CD14-positive monocyte (primary cell): ENCODE results near the gene KLHDC10. TPM values are rescaled to one million over a fixed set of nuclear protein-coding genes. Genes with fewer than 3 reads are reported as not detected.

Source experiments
- DNase-seq, 3 donors: peaks; one replicate each; pipeline ENCODE4 v3.0.0-alpha.2; 2011 to 2022
- H2AFZ ChIP-seq: 2 replicates; pipeline ENCODE4 v1.6.0; 2012; ENCODE audit warnings: mild to moderate bottlenecking, low read depth, low read length, inconsistent platforms; ENCODE audit not compliant: insufficient read depth, poor library complexity, severe bottlenecking
- H3K27ac ChIP-seq, 2 donors: 1 replicate in 1 of 2; 2 replicates in 1 of 2; pipeline ENCODE4 v1.5.1; 2012 to 2013; ENCODE audit warnings: low read length in 2 of 2, control low read depth in 1 of 2, inconsistent platforms in 1 of 2, low read depth in 1 of 2, mild to moderate bottlenecking in 1 of 2
- H3K27me3 ChIP-seq, 2 donors: one replicate each; pipeline versions ENCODE4 v1.6.0 to v1.6.1; 2011 to 2013; ENCODE audit warnings: low read length in 2 of 2; ENCODE audit not compliant: control insufficient read depth in 2 of 2, insufficient read depth in 2 of 2
- H3K36me3 ChIP-seq, 2 donors: replicated peaks in 1 of 2; 1 replicate in 1 of 2; 2 replicates in 1 of 2; pipeline versions ENCODE4 v1.5.1 to v1.6.1; 2012 to 2013; ENCODE audit warnings: low read length in 2 of 2, control low read depth in 1 of 2, inconsistent platforms in 1 of 2, mild to moderate bottlenecking in 1 of 2; ENCODE audit not compliant: insufficient read depth in 2 of 2, control insufficient read depth in 1 of 2
- H3K4me1 ChIP-seq, 2 donors: 1 replicate in 1 of 2; 2 replicates in 1 of 2; pipeline versions ENCODE4 v1.5.1 to v1.6.1; 2012 to 2013; ENCODE audit warnings: low read length in 2 of 2, control low read depth in 1 of 2, inconsistent platforms in 1 of 2, mild to moderate bottlenecking in 1 of 2, moderate library complexity in 1 of 2; ENCODE audit not compliant: insufficient read depth in 2 of 2, control insufficient read depth in 1 of 2
- H3K4me2 ChIP-seq: replicated peaks from 2 replicates; pipeline ENCODE3; 2012; ENCODE audit warnings: low read length, moderate library complexity, mild to moderate bottlenecking; ENCODE audit not compliant: poor library complexity, severe bottlenecking; ENCODE audit errors: extremely low read depth
- H3K4me3 ChIP-seq, 3 experiments: fragments of 200-600 bp in 1 of 3; sonication (generic) in 1 of 3; replicated peaks in 1 of 3; 1 replicate in 2 of 3; 2 replicates in 1 of 3; pipeline ENCODE4 v1.5.1; 2011 to 2013; ENCODE audit warnings: low read length in 3 of 3, mild to moderate bottlenecking in 3 of 3, control low read depth in 2 of 3, low read depth in 2 of 3, inconsistent platforms in 1 of 3, moderate library complexity in 1 of 3
- H3K79me2 ChIP-seq: 2 replicates; pipeline ENCODE4 v1.6.0; 2012; ENCODE audit warnings: mild to moderate bottlenecking, control low read depth, inconsistent platforms, low read length, moderate library complexity; ENCODE audit not compliant: insufficient read depth
- H3K9ac ChIP-seq: 2 replicates; pipeline ENCODE4 v1.6.0; 2017; ENCODE audit warnings: low read length, mild to moderate bottlenecking; ENCODE audit not compliant: insufficient read depth, poor library complexity, severe bottlenecking
- H3K9me3 ChIP-seq, 2 donors: replicated peaks in 1 of 2; 1 replicate in 1 of 2; 2 replicates in 1 of 2; pipeline versions ENCODE4 v1.5.1 to v1.6.1; 2012 to 2013; ENCODE audit warnings: low read length in 2 of 2, control low read depth in 1 of 2; ENCODE audit not compliant: control insufficient read depth in 1 of 2, insufficient read depth in 1 of 2
- H4K20me1 ChIP-seq: 2 replicates; pipeline ENCODE4 v1.6.0; 2012; ENCODE audit warnings: mild to moderate bottlenecking, low read length, control low read depth, moderate library complexity; ENCODE audit not compliant: insufficient read depth
- H3K27ac Mint-ChIP-seq, 7 donors: one replicate each; pipeline ENCODE4 v1.8.0; 2020; ENCODE audit warnings: mild to moderate bottlenecking in 7 of 7, mixed read lengths in 7 of 7, moderate library complexity in 6 of 7, inconsistent platforms in 2 of 7
- H3K27me3 Mint-ChIP-seq, 3 donors: one replicate each; pipeline ENCODE4 v1.8.0; 2021 to 2022; ENCODE audit warnings: low read depth in 3 of 3, mild to moderate bottlenecking in 3 of 3, mixed read lengths in 3 of 3, moderate library complexity in 3 of 3, inconsistent platforms in 1 of 3
- H3K36me3 Mint-ChIP-seq, 2 donors: one replicate each; pipeline ENCODE4 v1.8.0; 2020; ENCODE audit warnings: mixed read lengths in 2 of 2, inconsistent platforms in 1 of 2, mild to moderate bottlenecking in 1 of 2
- H3K4me1 Mint-ChIP-seq: one replicate; pipeline ENCODE4 v1.8.0; 2020; ENCODE audit warnings: mild to moderate bottlenecking, mixed read lengths
- H3K4me3 Mint-ChIP-seq, 2 donors: one replicate each; pipeline ENCODE4 v1.8.0; 2020; ENCODE audit warnings: mild to moderate bottlenecking in 2 of 2, mixed read lengths in 2 of 2, moderate library complexity in 1 of 2
- H3K9me3 Mint-ChIP-seq, 7 donors: one replicate each; pipeline ENCODE4 v1.8.0; 2020 to 2022; ENCODE audit warnings: mixed read lengths in 7 of 7, mild to moderate bottlenecking in 6 of 7, moderate library complexity in 6 of 7, inconsistent platforms in 2 of 7
- WGBS: methylation state at CpG from one replicate; pipeline ENCODE4 v1.1.5; 2013; ENCODE audit warnings: missing lambda C conversion rate; ENCODE audit not compliant: insufficient coverage; 5-methylcytosine and 5-hydroxymethylcytosine counted together
- intact Hi-C, 2 donors: fragments of 100-400 bp; cut with micrococcal nuclease; formaldehyde crosslinking; loops; one replicate each; pipeline versions ENCODE4 v1.15.0 to v1.15.1; 2023
- polyA plus RNA-seq, 3 donors: library from polyadenylated mRNA; depleted of rRNA in 1 of 3; unstranded in 2 of 3; stranded (reverse) in 1 of 3; fragments of 300-500 nt in 2 of 3; fragments of >200 nt in 1 of 3; fragmentation: Illumina TruSeq in 2 of 3; gene quantifications; 1 replicate in 2 of 3; 2 replicates in 1 of 3; pipeline ENCODE4 v1.2.3, GENCODE V29; 2012 to 2021
- TF ChIP-seq, protein P1 (sequence below): fragments of 200-600 bp; IDR thresholded peaks from one replicate; pipeline ENCODE4 v1.8.0; 2022; ENCODE audit warnings: antibody characterized with exemption, mild to moderate bottlenecking

Gene KLHDC10
- polyA plus RNA-seq, 3 donors: 1.1 to 13.9 (median 2.9) TPM

DNA sequence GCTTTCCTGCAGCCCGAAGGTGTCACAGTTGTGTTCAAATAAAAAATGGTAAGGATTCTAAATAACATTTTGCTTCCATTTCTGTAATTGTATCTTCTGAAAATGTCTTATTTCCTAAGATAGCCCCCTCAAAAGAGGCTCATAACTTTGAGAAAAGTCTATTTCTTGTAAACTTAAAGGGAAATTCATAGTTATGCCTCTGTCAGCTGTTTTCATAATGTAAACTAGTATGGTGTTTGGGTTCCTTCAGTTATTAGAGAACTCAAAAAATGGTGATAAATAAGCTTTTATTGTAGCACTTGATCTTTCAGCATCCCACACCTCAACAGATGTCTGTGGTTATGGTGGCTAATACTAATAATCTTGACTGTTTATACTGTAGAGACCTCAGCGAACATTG, 57.1 kb downstream of the KLHDC10 start:
- peaks cover 83 to 97% of the 10 kb centered on the region in 2 donors for H3K36me3 ChIP-seq
- H4K20me1 ChIP-seq: no peaks in the 10 kb centered on the region
- H3K36me3 Mint-ChIP-seq: peaks cover 73 to 93% of the 10 kb centered on the region in 2 donors
- no CpG with 5 or more reads among the region's 2 CpGs for WGBS
- no peak overlapping the region for H3K9ac ChIP-seq
- H3K4me2 ChIP-seq: no peak overlapping the region
- no peaks in the 10 kb centered on the region for H3K4me1 ChIP-seq
- no peaks in the 10 kb centered on the region for H3K9me3 ChIP-seq
- no peaks in the 10 kb centered on the region for H3K27me3 ChIP-seq
- intact Hi-C loops: no loop called here
- H3K79me2 ChIP-seq: no peaks in the 10 kb centered on the region
- H2AFZ ChIP-seq: no peak overlapping the region
- DNase-seq: no peak
- no peaks in the 10 kb centered on the region for H3K9me3 Mint-ChIP-seq
- no peak overlapping the region for H3K4me3 Mint-ChIP-seq
- H3K4me3 ChIP-seq: no peak overlapping the region
- TF ChIP-seq, protein P1, sequence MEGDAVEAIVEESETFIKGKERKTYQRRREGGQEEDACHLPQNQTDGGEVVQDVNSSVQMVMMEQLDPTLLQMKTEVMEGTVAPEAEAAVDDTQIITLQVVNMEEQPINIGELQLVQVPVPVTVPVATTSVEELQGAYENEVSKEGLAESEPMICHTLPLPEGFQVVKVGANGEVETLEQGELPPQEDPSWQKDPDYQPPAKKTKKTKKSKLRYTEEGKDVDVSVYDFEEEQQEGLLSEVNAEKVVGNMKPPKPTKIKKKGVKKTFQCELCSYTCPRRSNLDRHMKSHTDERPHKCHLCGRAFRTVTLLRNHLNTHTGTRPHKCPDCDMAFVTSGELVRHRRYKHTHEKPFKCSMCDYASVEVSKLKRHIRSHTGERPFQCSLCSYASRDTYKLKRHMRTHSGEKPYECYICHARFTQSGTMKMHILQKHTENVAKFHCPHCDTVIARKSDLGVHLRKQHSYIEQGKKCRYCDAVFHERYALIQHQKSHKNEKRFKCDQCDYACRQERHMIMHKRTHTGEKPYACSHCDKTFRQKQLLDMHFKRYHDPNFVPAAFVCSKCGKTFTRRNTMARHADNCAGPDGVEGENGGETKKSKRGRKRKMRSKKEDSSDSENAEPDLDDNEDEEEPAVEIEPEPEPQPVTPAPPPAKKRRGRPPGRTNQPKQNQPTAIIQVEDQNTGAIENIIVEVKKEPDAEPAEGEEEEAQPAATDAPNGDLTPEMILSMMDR: no peak
- no peak overlapping the region for H3K27ac Mint-ChIP-seq
- H3K27me3 Mint-ChIP-seq: no peaks in the 10 kb centered on the region
- no peak overlapping the region for H3K27ac ChIP-seq
- no peaks in the 10 kb centered on the region for H3K4me1 Mint-ChIP-seq

DNA sequence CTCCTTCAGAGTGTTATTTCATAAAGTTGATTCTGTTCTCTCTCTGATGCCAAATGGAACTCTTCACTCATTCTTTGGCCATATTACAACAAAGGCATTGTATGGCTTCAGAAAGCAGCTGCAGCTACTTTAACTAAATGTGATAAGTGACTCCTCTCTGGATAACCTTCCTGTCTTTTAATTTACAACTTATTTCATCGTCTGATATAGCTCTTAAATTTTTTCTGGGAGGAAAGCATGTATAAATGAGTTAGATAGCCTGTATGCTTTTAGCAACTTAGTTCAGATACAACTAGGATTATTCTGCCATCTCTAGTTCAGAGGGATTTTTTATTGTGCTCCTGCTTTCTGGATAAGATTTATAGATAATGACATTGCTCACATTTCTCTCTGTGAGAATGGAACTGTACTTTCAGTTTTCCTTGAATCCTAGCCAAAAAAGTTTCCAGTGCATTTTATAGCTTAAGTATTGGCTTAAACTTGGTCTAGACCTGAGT, 57.5 kb downstream of the KLHDC10 start:
- no peak for DNase-seq
- no peaks in the 10 kb centered on the region for H3K4me1 ChIP-seq
- H3K9ac ChIP-seq: no peak overlapping the region
- no peaks in the 10 kb centered on the region for H3K79me2 ChIP-seq
- Mint-ChIP-seq H3K4me3 (no peak overlapping the region), H3K36me3 (peaks cover 70 to 88% of the 10 kb centered on the region in 2 donors), H3K4me1 (no peaks in the 10 kb centered on the region), H3K27ac (no peak overlapping the region), H3K27me3 (no peaks in the 10 kb centered on the region), H3K9me3 (no peaks in the 10 kb centered on the region)
- H3K4me3 ChIP-seq: no peak overlapping the region
- no CpG with 5 or more reads among the region's 1 CpG for WGBS
- H4K20me1 ChIP-seq: no peaks in the 10 kb centered on the region
- H3K9me3 ChIP-seq: no peaks in the 10 kb centered on the region
- H3K27me3 ChIP-seq: no peaks in the 10 kb centered on the region
- TF ChIP-seq, protein P1: no peak
- peaks cover 83 to 97% of the 10 kb centered on the region in 2 donors for H3K36me3 ChIP-seq
- no peak overlapping the region for H3K27ac ChIP-seq
- intact Hi-C loops: no loop called here
- no peak overlapping the region for H3K4me2 ChIP-seq
- H2AFZ ChIP-seq: no peak overlapping the region
